Bronchial epithelial cell (primary cell): ENCODE results near the gene FBLN2. TPM values are rescaled to one million over a fixed set of nuclear protein-coding genes. Genes with fewer than 3 reads are reported as not detected.

Experiments used
- DNase-seq: peaks from one replicate; pipeline ENCODE4 v3.0.0-alpha.2; 2010; ENCODE audit warnings: low read depth
- FAIRE-seq: peaks from 2 replicates; lab custom pipeline; 2011; peaks lifted over from hg19 to GRCh38; lab: Jason Lieb, UNC
- H3K27me3 ChIP-seq: 2 replicates; pipeline ENCODE4 v1.5.1; 2011; ENCODE audit warnings: low read length; ENCODE audit not compliant: control insufficient read depth, insufficient read depth
- H3K36me3 ChIP-seq: 2 replicates; pipeline ENCODE4 v1.5.1; 2011; ENCODE audit warnings: low read length; ENCODE audit not compliant: control insufficient read depth, insufficient read depth
- H3K4me3 ChIP-seq: 2 replicates; pipeline ENCODE4 v1.5.1; 2011; ENCODE audit warnings: mild to moderate bottlenecking, low read depth, low read length, control low read depth
- total RNA-seq: library from RNA; depleted of rRNA; stranded (reverse); fragments of >200 nt; gene quantifications from 2 replicates; pipeline ENCODE4 v1.2.1, GENCODE V29; 2014
- TF ChIP-seq, protein P1 (sequence below): IDR thresholded peaks from 2 replicates; pipeline ENCODE4 v1.5.1; 2011; ENCODE audit warnings: mild to moderate bottlenecking, moderate library complexity, low read length, control low read depth, inconsistent platforms; ENCODE audit not compliant: insufficient read depth, severe bottlenecking

The FBLN2 gene
- total RNA-seq, 1 donor from 2014 or later: 4.7 TPM

DNA sequence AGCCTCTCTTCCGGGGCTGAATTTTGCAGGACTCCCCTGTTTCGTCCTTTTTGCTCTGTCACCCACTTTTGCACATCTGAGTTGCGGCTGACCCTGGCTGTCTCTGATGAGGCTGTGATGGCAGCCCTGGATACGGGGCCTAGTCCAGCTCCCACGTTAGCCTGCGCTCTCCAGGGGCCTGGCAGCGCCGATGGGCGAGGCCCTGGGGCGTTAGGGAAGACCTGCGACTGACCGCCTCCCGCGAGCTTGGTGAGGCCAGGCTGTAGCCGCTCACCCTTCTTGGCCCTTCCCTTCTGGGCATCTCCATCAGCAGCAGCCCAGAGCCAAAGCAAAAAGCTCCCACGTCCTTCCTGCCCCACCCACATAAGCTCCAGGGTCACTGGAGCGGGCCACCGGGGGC, 85.2 kb downstream of the FBLN2 start:
- Histone ChIP-seq H3K27me3 (no peaks in the 10 kb centered on the region), H3K36me3 (no peaks in the 10 kb centered on the region), H3K4me3 (no peak overlapping the region)
- FAIRE-seq (no peak), DNase-seq (no peak)
- TF ChIP-seq, protein P1, sequence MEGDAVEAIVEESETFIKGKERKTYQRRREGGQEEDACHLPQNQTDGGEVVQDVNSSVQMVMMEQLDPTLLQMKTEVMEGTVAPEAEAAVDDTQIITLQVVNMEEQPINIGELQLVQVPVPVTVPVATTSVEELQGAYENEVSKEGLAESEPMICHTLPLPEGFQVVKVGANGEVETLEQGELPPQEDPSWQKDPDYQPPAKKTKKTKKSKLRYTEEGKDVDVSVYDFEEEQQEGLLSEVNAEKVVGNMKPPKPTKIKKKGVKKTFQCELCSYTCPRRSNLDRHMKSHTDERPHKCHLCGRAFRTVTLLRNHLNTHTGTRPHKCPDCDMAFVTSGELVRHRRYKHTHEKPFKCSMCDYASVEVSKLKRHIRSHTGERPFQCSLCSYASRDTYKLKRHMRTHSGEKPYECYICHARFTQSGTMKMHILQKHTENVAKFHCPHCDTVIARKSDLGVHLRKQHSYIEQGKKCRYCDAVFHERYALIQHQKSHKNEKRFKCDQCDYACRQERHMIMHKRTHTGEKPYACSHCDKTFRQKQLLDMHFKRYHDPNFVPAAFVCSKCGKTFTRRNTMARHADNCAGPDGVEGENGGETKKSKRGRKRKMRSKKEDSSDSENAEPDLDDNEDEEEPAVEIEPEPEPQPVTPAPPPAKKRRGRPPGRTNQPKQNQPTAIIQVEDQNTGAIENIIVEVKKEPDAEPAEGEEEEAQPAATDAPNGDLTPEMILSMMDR: no peak

DNA sequence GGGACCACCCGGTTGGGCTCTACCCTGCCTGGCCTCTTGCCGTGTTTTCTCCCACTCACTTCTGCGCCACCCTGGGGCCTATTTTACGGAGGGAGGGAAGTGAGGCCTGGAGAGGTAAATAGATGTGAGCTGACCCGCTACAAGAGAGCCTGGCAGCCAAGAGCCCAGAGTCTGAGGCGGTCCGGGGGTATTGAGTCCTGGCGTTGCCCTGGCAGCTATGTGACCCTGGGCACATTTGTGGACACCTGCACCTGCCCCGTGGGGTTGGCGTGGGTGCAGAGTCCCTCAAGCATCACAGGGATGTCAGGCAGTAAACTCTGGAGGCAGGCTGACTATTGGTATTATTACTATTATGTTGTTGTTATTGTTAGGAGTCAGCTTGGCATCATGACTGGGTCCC, 85.7 kb downstream of the FBLN2 start:
- Histone ChIP-seq H3K36me3 (no peaks in the 10 kb centered on the region), H3K27me3 (no peaks in the 10 kb centered on the region), H3K4me3 (no peak overlapping the region)
- TF ChIP-seq, protein P1: no peak
- FAIRE-seq (no peak), DNase-seq (no peak)

DNA sequence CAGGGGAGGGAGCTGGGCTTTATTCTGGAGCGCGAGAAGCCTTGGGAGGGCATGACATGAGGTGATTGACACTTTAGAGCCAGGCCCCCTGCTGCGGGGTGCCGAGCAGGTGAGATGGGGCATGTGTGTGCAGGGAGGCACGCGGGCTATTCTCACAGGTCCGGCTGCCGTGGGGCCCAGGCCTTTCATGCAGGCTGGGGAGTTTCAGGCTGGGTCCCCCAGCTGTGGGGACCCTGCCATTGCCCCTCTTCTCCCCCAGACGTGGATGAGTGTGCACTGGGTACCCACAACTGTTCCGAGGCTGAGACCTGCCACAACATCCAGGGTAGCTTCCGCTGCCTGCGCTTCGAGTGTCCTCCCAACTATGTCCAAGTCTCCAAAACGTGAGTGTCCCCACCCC, 87.3 kb downstream of the FBLN2 start:
- DNase-seq (no peak), FAIRE-seq (no peak)
- no peaks in the 10 kb centered on the region for H3K27me3 ChIP-seq
- no peaks in the 10 kb centered on the region for H3K36me3 ChIP-seq
- TF ChIP-seq, protein P1: no peak
- H3K4me3 ChIP-seq: no peak overlapping the region

DNA sequence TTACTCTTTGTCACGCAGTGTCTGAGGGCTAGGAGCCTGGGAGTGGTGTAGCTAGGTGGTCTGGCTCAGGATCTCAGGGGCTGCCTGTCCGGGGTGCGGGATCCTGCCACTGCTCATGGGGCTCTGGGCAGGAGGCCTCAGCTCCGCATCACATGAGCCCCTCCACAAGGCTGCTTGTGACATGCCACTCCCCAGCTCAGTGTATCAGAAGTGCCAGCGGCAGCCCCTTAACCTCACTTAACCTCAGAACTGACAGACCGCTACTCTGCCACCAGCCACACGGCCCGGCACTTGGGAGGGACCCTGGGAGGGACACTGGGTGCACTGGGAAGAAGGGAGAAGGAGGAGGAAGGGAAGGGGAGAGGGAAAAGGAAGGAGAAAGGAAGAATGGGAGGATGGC, 87.9 kb downstream of the FBLN2 start:
- FAIRE-seq (no peak), DNase-seq (no peak)
- no peaks in the 10 kb centered on the region for H3K27me3 ChIP-seq
- TF ChIP-seq, protein P1: no peak
- no peaks in the 10 kb centered on the region for H3K36me3 ChIP-seq
- no peak overlapping the region for H3K4me3 ChIP-seq

DNA sequence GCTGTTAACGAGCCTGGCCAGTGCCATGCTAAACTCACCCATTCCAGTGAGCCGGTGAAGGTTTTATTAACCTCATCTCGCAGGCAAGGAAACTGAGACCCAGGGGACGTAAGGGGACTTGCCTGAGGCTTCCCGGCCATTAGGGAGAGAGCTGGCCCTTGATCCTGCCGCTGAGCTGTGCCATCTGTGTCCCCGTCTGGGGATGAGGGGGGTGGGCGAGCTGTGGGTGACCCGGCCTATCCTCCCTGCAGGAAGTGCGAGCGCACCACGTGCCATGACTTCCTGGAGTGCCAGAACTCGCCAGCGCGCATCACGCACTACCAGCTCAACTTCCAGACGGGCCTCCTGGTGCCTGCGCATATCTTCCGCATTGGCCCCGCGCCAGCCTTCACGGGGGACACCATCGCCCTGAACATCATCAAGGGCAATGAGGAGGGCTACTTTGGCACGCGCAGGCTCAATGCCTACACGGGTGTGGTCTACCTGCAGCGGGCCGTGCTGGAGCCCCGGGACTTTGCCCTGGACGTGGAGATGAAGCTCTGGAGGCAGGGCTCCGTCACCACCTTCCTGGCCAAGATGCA, 88.5 kb downstream of the FBLN2 start:
- H3K27me3 ChIP-seq: no peaks in the 10 kb centered on the region
- H3K36me3 ChIP-seq: no peaks in the 10 kb centered on the region
- TF ChIP-seq, protein P1: no peak
- DNase-seq (no peak), FAIRE-seq (no peak)
- no peak overlapping the region for H3K4me3 ChIP-seq

DNA sequence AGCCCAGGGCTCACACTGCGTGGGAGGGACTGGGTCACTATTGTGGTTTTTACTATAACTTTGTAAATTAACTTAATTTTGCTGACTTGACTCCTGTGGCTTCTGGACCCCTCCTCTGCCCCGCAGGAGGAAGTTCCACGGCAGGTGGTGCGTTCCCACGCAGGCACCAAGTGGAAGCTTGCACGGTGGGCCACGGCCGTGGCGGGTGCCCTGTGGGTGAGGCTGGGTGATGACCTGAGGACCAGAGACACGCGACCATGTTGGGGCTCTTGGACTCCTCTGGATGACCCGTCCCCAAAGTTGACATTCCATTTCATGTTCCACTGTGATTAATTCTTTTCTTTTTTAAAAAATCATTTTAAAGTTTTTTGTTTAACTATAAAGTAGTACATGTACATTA, 89.0 kb downstream of the FBLN2 start:
- DNase-seq (no peak), FAIRE-seq (no peak)
- TF ChIP-seq, protein P1: no peak
- Histone ChIP-seq H3K27me3 (no peaks in the 10 kb centered on the region), H3K4me3 (no peak overlapping the region), H3K36me3 (no peaks in the 10 kb centered on the region)
